ENCODE data around the gene REPS1. TPM values are rescaled to one million over a fixed set of nuclear protein-coding genes. Genes with fewer than 3 reads are reported as not detected.
A peak's percentile ranks its signal among the peaks of the same experiment; 100 is the strongest.
"Not testable (repeated sequence)": the region's sequence is repeated elsewhere in the genome, so short reads cannot be mapped to it uniquely, and the experiment has no call there.

REPS1 gene
- total RNA-seq, 2 experiments from 2014 or later = 25.8 to 28.8 TPM

DNA sequence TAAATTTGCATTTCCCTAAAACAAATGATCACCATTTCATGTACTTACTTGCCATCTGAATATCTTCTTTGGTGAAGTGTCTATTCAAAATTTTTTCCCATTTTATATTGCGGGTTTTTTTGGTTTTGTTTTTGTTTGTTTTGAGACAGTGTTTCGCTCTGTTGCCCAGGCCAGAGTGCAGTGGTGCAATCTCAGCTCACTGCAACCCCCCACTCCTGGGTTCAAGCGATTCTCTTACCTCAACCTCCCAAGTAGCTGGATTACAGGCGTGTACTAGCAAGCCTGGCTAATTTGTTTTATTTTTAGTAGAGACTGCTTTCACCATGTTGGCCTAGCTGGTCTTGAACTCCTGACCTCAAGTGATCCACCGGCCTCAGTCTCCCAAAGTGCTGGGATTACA lies 9.1 kb upstream of the REPS1 start:
- no peaks in the 10 kb centered on the region for H3K27me3 Mint-ChIP-seq (ENCODE audit: low read depth)
- H3K9me3 Mint-ChIP-seq = no peaks in the 10 kb centered on the region
- no peaks in the 10 kb centered on the region for H3K4me1 Mint-ChIP-seq (ENCODE audit: low read depth)
- H3K27ac Mint-ChIP-seq = no peak overlapping the region
- CTCF ChIA-PET = no interaction called here
- H3K4me3 Mint-ChIP-seq = no peak overlapping the region
- DNase-seq = no peak
- H3K36me3 Mint-ChIP-seq (ENCODE audit: low read depth) = no peaks in the 10 kb centered on the region
- intact Hi-C loops (cut with micrococcal nuclease) = no loop called here

DNA sequence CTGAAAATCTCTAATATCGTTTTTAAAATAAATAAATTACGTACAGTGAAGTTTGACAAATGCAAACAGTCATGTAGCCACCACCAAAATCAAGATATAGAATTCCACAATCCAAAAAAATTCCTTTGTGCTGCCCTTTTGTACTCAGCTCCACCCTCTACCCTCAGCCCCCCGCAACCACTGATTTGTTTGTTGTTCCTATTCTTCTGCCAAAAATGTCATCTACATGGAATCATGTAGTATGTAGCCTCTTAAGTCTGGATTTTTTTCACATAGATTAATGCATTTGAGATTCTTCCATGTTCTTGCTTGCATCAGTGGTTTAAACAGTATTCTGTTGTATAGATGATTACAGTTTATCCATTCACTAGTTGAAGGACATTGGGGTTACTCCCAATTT lies 8.5 kb upstream of the REPS1 start:
- no peaks in the 10 kb centered on the region for H3K36me3 Mint-ChIP-seq (ENCODE audit: low read depth)
- intact Hi-C loops (cut with micrococcal nuclease) = no loop called here
- H3K4me1 Mint-ChIP-seq (ENCODE audit: low read depth) = no peaks in the 10 kb centered on the region

DNA sequence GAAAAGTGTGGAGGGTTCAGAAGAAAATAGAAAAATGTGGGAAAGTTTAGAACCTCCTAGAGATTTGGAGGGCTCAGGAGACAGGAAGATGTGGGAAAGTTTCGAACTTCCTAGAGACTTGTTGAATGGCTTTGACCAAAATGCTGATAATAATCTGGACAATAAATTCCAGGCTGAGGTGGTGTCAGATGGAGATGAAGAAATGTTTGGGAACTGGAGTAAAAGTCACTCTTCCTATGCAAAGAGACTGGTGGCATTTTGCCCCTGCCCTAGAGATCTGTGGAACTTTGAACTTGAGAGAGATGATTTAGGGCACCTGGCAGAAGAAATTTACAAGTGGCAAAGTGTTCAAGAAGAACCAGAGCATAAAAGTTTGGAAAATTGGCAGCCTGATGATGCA lies 5.4 kb upstream of the REPS1 start:
- H3K27ac Mint-ChIP-seq; H3K9me3 Mint-ChIP-seq; H3K36me3 Mint-ChIP-seq (ENCODE audit: low read depth); H3K27me3 Mint-ChIP-seq (ENCODE audit: low read depth); intact Hi-C loops (cut with micrococcal nuclease); H3K4me1 Mint-ChIP-seq (ENCODE audit: low read depth); DNase-seq; CTCF ChIA-PET; H3K4me3 Mint-ChIP-seq: not testable (repeated sequence)

More for the DNA sequence above, 8.5 kb upstream of the REPS1 start:
- Mint-ChIP-seq H3K4me3 (no peak overlapping the region), H3K27me3 (ENCODE audit: low read depth) (no peaks in the 10 kb centered on the region), H3K9me3 (no peaks in the 10 kb centered on the region), H3K27ac (no peak overlapping the region)
- CTCF ChIA-PET = no interaction called here
- no peak for DNase-seq

DNA sequence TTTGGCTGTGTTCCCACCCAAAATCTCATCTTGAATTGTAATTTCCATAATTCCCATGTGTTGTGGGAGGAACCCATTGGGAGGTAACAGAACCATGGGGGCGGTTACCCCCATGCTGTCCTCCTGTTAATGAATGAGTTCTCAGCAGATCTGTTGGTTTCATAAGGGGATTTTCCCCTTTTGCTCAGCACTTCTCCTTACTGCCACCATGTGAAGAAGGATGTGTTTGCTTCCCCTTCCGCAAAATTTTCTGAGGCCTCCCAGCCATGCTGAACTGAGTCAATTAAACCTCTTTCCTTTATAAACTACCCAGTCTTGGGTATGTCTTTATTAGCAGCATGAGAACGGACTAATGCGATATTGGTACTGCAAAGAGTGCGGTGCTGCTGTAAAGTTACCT lies 4.9 kb upstream of the REPS1 start:
- CTCF ChIA-PET; H3K27me3 Mint-ChIP-seq (ENCODE audit: low read depth); H3K36me3 Mint-ChIP-seq (ENCODE audit: low read depth); H3K4me1 Mint-ChIP-seq (ENCODE audit: low read depth); H3K4me3 Mint-ChIP-seq; intact Hi-C loops (cut with micrococcal nuclease); H3K27ac Mint-ChIP-seq; DNase-seq; H3K9me3 Mint-ChIP-seq: not testable (repeated sequence)

DNA sequence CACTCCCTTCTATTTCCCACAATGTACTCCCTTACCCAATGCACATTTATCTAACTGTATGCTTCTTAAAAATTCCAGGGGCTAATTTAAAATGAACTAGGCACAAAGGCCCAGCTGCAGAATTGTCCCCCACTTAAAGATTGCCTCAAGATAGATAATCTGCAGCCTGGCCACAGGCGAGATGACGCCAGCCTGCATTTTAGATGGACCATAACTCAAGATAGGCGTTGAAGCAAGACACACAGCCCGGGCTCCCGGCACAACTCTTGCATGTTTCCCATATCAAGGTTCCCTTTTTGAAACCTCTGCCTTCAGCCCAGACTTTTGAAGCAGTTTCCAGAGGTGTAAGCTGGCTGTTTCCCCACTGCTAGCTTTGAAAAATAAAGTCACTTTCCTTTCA lies 3.2 kb upstream of the REPS1 start:
- CTCF ChIA-PET = interaction anchor here (1.0 to 5.7 kb wide), 3 partner anchors 38 to 202 kb away, joined by 3 to 40 read pairs (median 4); no protein-coding TSS in a partner anchor
- no peak for DNase-seq
- H3K9me3 Mint-ChIP-seq = no peaks in the 10 kb centered on the region
- no peaks in the 10 kb centered on the region for H3K27me3 Mint-ChIP-seq (ENCODE audit: low read depth)
- intact Hi-C loops (cut with micrococcal nuclease) = no loop called here
- peaks cover 4% of the 10 kb centered on the region for H3K4me1 Mint-ChIP-seq (ENCODE audit: low read depth)
- H3K36me3 Mint-ChIP-seq (ENCODE audit: low read depth) = no peaks in the 10 kb centered on the region
- no peak overlapping the region for H3K4me3 Mint-ChIP-seq
- no peak overlapping the region for H3K27ac Mint-ChIP-seq

DNA sequence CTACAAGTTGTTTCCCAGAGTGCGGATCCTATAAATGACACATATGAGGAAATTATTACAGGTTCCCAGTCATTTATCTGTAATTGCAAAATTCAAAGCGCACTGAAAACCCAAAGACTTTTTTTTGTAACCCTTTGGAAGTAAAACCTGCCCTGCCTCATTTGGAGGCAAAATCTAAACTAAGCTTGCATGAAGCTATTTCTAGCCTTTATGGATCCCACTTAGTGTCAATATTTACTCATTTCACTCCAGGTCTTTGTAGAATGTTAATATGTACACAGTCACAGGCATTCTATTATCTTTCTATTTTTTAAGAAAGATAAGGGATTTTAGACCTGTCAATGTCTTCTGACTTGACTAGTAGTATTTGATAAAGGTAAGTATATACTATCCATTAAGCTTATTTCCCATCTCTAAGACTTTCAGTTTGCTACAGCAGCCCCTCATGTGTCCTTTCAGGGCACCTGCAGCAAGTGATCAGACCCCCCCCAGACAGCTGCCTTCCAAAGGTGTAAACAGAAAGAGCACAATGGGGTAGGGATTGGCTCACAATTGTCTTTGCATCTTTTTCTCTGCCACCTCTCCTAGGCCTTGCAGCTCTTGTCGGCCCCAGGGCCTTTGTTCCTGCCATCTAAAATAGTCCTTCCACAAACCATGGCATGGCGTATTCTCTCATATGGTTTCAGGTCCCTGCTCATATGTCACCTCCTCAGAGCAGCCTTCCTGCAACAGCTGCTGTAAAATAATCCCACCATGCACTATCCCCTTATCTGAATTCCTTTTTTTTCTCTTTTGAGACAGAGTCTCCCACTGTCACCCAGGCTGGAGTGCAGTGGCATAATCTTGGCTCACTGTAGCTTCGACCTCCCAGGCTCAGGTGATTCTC lies 1.3 kb upstream of the REPS1 start:
- H3K4me1 Mint-ChIP-seq (ENCODE audit: low read depth) = peaks cover 4% of the 10 kb centered on the region
- H3K27me3 Mint-ChIP-seq (ENCODE audit: low read depth) = no peaks in the 10 kb centered on the region
- CTCF ChIA-PET = interaction anchor here (0.6 to 5.7 kb wide), 11 partner anchors 15 to 230 kb away, joined by 3 to 40 read pairs (median 4); no protein-coding TSS in a partner anchor
- H3K36me3 Mint-ChIP-seq (ENCODE audit: low read depth) = no peaks in the 10 kb centered on the region
- intact Hi-C loops (cut with micrococcal nuclease) = loop anchor here (2.0 to 10.0 kb wide), 6 partner anchors 117 to 875 kb away; no protein-coding TSS in a partner anchor
- no peaks in the 10 kb centered on the region for H3K9me3 Mint-ChIP-seq
- no peak for DNase-seq
- H3K4me3 Mint-ChIP-seq = no peak overlapping the region
- no peak overlapping the region for H3K27ac Mint-ChIP-seq

DNA sequence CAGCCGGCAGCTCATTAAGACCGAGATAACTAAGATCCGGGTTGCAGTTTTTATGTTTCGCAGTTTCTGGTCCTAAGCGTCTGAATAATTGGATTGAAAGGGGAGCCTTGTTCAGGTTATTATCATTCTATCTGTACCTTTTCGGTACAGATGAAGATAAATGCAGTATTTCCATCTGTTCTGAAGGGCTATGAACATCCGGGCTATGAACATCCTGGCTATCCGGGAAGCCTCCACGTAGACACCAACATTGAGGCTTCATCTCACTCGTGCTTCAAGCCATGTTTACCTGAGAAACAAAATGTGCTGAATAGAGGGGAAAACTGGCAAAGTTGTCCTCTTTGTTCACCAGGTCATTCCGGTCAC lies 399 bp upstream of the REPS1 start:
- H3K9me3 Mint-ChIP-seq = no peaks in the 10 kb centered on the region
- DNase-seq = peak; percentile 16
- CTCF ChIA-PET = interaction anchor here (0.6 to 5.7 kb wide), 2 partner anchors 76 to 173 kb away, joined by 3 to 40 read pairs; no protein-coding TSS in a partner anchor

DNA sequence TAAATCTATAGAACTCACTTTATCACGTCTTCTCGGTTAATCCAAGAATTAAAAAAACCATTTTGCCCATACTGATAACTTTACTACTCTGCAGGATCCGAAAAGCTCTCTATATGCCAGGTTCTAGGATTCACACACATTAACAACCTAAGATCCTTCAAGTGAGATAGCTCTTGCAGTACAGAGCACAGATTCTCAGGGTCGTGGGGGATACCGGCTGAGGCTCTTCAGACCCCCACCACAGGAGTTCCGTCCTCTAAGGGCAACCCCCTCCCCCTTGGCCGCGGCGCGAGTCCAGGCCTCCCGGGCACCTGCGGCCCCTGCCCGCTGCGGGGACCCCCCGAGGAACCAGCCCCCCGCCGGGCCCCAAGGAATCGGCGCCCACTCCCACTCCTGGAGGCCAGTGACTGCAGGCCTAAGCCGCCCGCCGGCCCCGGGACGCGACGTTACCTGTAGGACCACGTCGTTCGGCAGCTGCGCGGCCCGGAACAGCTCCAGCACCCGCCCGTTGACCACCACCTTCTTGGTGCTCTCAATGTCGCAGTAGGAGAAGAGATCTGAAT lies 892 bp downstream of the REPS1 start:
- Mint-ChIP-seq H3K27ac (peak overlapping the region; percentile 37), H3K36me3 (ENCODE audit: low read depth) (no peaks in the 10 kb centered on the region), H3K9me3 (no peaks in the 10 kb centered on the region), H3K4me1 (ENCODE audit: low read depth) (peaks cover 4% of the 10 kb centered on the region), H3K27me3 (ENCODE audit: low read depth) (no peaks in the 10 kb centered on the region), H3K4me3 (peak overlapping the region; percentile 69)
- no peak for DNase-seq
- intact Hi-C loops (cut with micrococcal nuclease) = loop anchor here (2.0 to 10.0 kb wide), 6 partner anchors 40 to 872 kb away; no protein-coding TSS in a partner anchor
- CTCF ChIA-PET = interaction anchor here (0.7 to 5.7 kb wide), 6 partner anchors 13 to 378 kb away, joined by 3 to 40 read pairs (median 4); no protein-coding TSS in a partner anchor

More for the DNA sequence above, 399 bp upstream of the REPS1 start:
- no peaks in the 10 kb centered on the region for H3K27me3 Mint-ChIP-seq (ENCODE audit: low read depth)
- peak overlapping the region; percentile 86 for H3K4me3 Mint-ChIP-seq
- intact Hi-C loops (cut with micrococcal nuclease) = loop anchor here (1.0 to 10.0 kb wide), 13 partner anchors 17 to 874 kb away; partner anchors contain the start of genes ABRACL, CCDC28A and TXLNB
- H3K36me3 Mint-ChIP-seq (ENCODE audit: low read depth) = no peaks in the 10 kb centered on the region
- peaks cover 4% of the 10 kb centered on the region for H3K4me1 Mint-ChIP-seq (ENCODE audit: low read depth)
- H3K27ac Mint-ChIP-seq = peak overlapping the region; percentile 89

DNA sequence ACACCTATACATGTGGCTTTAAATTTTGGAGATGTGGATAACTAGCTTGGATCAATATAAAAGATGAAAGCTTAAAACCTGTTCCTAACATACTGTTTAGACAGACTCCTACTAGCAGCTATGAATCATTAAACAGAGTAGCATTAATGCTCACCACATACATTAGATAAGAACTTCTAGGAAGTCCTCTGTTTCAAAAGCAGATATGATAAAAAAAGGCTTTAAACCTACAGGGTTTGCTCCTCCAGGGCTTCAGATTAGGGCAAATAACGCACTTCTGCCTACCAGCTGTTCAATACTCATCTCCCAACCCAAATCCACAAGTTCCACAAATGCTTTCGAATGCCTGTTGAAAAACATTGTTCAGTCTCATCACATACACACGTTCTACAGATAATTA lies 1.5 kb downstream of the REPS1 start:
- DNase-seq = no peak
- intact Hi-C loops (cut with micrococcal nuclease) = loop anchor here (2.0 to 10.0 kb wide), 6 partner anchors 40 to 872 kb away; no protein-coding TSS in a partner anchor
- H3K27ac Mint-ChIP-seq = peak overlapping the region; percentile 4
- CTCF ChIA-PET = interaction anchor here (0.7 to 5.7 kb wide), 7 partner anchors 12 to 378 kb away, joined by 3 to 40 read pairs (median 4); no protein-coding TSS in a partner anchor
- peak overlapping the region; percentile 69 for H3K4me3 Mint-ChIP-seq
- H3K9me3 Mint-ChIP-seq = no peaks in the 10 kb centered on the region
- H3K27me3 Mint-ChIP-seq (ENCODE audit: low read depth) = no peaks in the 10 kb centered on the region
- no peaks in the 10 kb centered on the region for H3K36me3 Mint-ChIP-seq (ENCODE audit: low read depth)
- H3K4me1 Mint-ChIP-seq (ENCODE audit: low read depth) = peaks cover 8% of the 10 kb centered on the region

DNA sequence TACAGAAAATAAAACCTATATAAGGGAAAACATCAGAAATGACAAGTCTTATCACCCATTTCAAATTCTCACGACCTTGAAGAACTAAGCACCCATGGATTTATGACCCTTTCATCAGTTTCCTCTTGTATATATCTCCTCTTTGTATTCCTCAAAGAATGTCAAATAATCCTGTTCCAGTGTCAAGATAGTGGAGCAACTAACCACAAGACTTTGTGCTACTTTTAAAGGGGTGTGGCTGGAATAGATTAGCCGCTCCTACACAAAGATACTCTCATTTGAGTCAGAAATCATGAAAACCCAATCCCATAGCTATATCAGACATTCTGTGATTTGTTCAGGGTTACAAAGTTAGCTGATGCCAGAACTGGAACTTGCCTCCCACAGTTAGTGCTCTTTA lies 6.6 kb downstream of the REPS1 start:
- no peak overlapping the region for H3K4me3 Mint-ChIP-seq
- CTCF ChIA-PET = interaction anchor here (1.1 kb wide), 1 partner anchor 14 kb away, joined by 3 read pairs; no protein-coding TSS in a partner anchor
- no peaks in the 10 kb centered on the region for H3K9me3 Mint-ChIP-seq
- no peaks in the 10 kb centered on the region for H3K27me3 Mint-ChIP-seq (ENCODE audit: low read depth)
- intact Hi-C loops (cut with micrococcal nuclease) = loop anchor here (1.0 to 10.0 kb wide), 3 partner anchors 8 to 867 kb away; no protein-coding TSS in a partner anchor
- peaks cover 38% of the 10 kb centered on the region for H3K4me1 Mint-ChIP-seq (ENCODE audit: low read depth)
- H3K27ac Mint-ChIP-seq = no peak overlapping the region
- no peaks in the 10 kb centered on the region for H3K36me3 Mint-ChIP-seq (ENCODE audit: low read depth)
- no peak for DNase-seq

DNA sequence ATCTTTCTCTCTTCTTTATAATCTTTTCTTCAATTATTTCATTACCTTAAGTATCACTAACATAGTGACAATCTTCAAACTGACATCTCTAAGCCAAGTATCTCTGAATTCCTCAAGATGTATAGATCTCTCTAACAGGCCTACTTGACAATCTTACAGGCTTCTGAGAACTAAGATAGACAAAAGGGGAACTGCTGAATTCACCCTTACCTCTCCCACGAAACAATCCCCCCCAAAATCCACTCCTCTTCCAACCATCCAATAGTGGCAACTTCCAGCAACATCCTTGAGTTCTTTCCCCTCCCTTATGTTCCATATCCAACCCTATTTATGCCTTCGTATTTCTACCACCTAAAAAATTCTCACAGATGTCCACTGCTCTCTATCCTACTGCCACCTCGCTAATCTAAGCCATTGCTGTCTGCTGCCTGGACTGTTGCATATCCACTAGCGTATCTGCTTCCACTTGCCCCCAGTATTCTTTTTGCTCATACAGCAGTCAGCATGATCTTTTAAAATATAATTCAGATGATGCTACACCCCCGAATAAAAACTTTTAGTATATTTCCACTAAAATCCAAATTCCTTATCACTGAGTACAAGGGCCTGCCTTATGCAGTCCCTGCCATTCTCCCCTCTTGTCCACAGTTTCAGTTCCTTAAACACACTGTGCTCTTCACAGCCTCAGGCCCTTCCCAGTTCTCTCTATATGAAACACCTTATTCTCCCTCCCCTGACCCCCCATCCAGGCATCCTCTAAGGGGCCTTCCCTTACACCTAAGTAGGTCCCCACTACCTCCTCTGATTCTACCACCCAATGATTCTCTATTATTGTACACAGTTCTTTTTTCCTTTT lies 8.0 kb downstream of the REPS1 start:
- no peak overlapping the region for H3K27ac Mint-ChIP-seq
- DNase-seq = no peak
- intact Hi-C loops (cut with micrococcal nuclease) = loop anchor here (10.0 kb wide), 2 partner anchors 195 to 865 kb away; no protein-coding TSS in a partner anchor
- no peaks in the 10 kb centered on the region for H3K36me3 Mint-ChIP-seq (ENCODE audit: low read depth)
- H3K9me3 Mint-ChIP-seq = no peaks in the 10 kb centered on the region
- no peaks in the 10 kb centered on the region for H3K27me3 Mint-ChIP-seq (ENCODE audit: low read depth)
- CTCF ChIA-PET = interaction anchor here (0.5 to 0.8 kb wide), 2 partner anchors 116 to 160 kb away, joined by 3 read pairs; no protein-coding TSS in a partner anchor
- H3K4me1 Mint-ChIP-seq (ENCODE audit: low read depth) = peaks cover 46% of the 10 kb centered on the region
- no peak overlapping the region for H3K4me3 Mint-ChIP-seq

Measured in activated naive CD4-positive, alpha-beta T cell treated with anti-CD3 and anti-CD28 coated beads for 36 hours (primary cell).